IPS-11a (cell line): ENCODE measurements around the gene CXCL8.
"Not testable (repeated sequence)": the region's sequence is repeated elsewhere in the genome, so short reads cannot be mapped to it uniquely, and the experiment has no call there.

Experiments used
- H3K4me3 ChIP-seq: one replicate; pipeline ENCODE4 v1.5.1; 2013; ENCODE audit warnings: low read depth, low read length, control low read depth

The CXCL8 gene

GRCh38 chr4:73740353-73740778, at the start of gene CXCL8:
Gene CXCL8 (plus strand): TSS chr4:73740569. CDS start chr4:73740659, 90 bp downstream.
- no peak within 1 kb of the TSS for H3K4me3 ChIP-seq

GRCh38 chr4:73691201-73691600, 49.2 kb upstream of the CXCL8 start:
- H3K4me3 ChIP-seq: not testable (repeated sequence)

- H3K4me3 ChIP-seq: no peak overlapping the region
Observed at GRCh38 chr4:73691759-73692158, 48.6 kb upstream of the CXCL8 start.

- H3K4me3 ChIP-seq: no peak overlapping the region
Observed at GRCh38 chr4:73692254-73692653, 48.1 kb upstream of the CXCL8 start.

GRCh38 chr4:73692701-73693100, 47.7 kb upstream of the CXCL8 start:
- no peak overlapping the region for H3K4me3 ChIP-seq

- no peak overlapping the region for H3K4me3 ChIP-seq
Observed at GRCh38 chr4:73693811-73694210, 46.6 kb upstream of the CXCL8 start.

- H3K4me3 ChIP-seq: no peak overlapping the region
Observed at GRCh38 chr4:73698217-73698616, 42.2 kb upstream of the CXCL8 start.

- no peak overlapping the region for H3K4me3 ChIP-seq
Observed at GRCh38 chr4:73701116-73701515, 39.3 kb upstream of the CXCL8 start.

GRCh38 chr4:73702796-73703287, 37.5 kb upstream of the CXCL8 start:
- no peak overlapping the region for H3K4me3 ChIP-seq

- no peak overlapping the region for H3K4me3 ChIP-seq
Observed at GRCh38 chr4:73703320-73703719, 37.0 kb upstream of the CXCL8 start.

GRCh38 chr4:73704314-73705055, 35.9 kb upstream of the CXCL8 start:
- H3K4me3 ChIP-seq: no peak overlapping the region

- no peak overlapping the region for H3K4me3 ChIP-seq
Observed at GRCh38 chr4:73705056-73705432, 35.3 kb upstream of the CXCL8 start.

GRCh38 chr4:73705721-73706120, 34.6 kb upstream of the CXCL8 start:
- H3K4me3 ChIP-seq: no peak overlapping the region

- H3K4me3 ChIP-seq: no peak overlapping the region
Observed at GRCh38 chr4:73706811-73707210, 33.6 kb upstream of the CXCL8 start.

GRCh38 chr4:73707269-73707875, 33.0 kb upstream of the CXCL8 start:
- H3K4me3 ChIP-seq: no peak overlapping the region

GRCh38 chr4:73707918-73708577, 32.3 kb upstream of the CXCL8 start:
- H3K4me3 ChIP-seq: no peak overlapping the region

- H3K4me3 ChIP-seq: no peak overlapping the region
Observed at GRCh38 chr4:73709451-73710033, 30.8 kb upstream of the CXCL8 start.

- H3K4me3 ChIP-seq: no peak overlapping the region
Observed at GRCh38 chr4:73710094-73710493, 30.3 kb upstream of the CXCL8 start.

GRCh38 chr4:73711989-73712388, 28.4 kb upstream of the CXCL8 start:
- no peak overlapping the region for H3K4me3 ChIP-seq

- H3K4me3 ChIP-seq: no peak overlapping the region
Observed at GRCh38 chr4:73713650-73714049, 26.7 kb upstream of the CXCL8 start.

GRCh38 chr4:73714647-73715046, 25.7 kb upstream of the CXCL8 start:
- no peak overlapping the region for H3K4me3 ChIP-seq

GRCh38 chr4:73715659-73716058, 24.7 kb upstream of the CXCL8 start:
- no peak overlapping the region for H3K4me3 ChIP-seq
